ENCODE data around the gene BAD. TPM values are rescaled to one million over a fixed set of nuclear protein-coding genes. Genes with fewer than 3 reads are reported as not detected.
A peak's percentile ranks its signal among the peaks of the same experiment; 100 is the strongest.

The BAD gene
- total RNA-seq, 1 experiment from 2014 or later, result 67.4 TPM

- DNase-seq (ENCODE audit: unreplicated experiment), result peak; percentile 52
- H3K36me3 Mint-ChIP-seq (ENCODE audit: insufficient read depth, unreplicated experiment), result peaks cover 56% of the 10 kb centered on the region
Measured at GRCh38 chr11:64241491-64242374, 42.7 kb downstream of the BAD start.

GRCh38 chr11:64241241-64241490 is 43.3 kb downstream of the BAD start:
- H3K27me3 Mint-ChIP-seq (ENCODE audit: insufficient read depth, unreplicated experiment), result no peaks in the 10 kb centered on the region
- BruUV-seq (replicated peaks), result no TSS peak
- POLR2A ChIA-PET, result interaction anchor here (0.6 to 10.8 kb wide), 18 partner anchors 10 to 1620 kb away, joined by 3 to 122 read pairs (median 4); partner anchors contain the start of genes B3GAT3, BAD, CATSPERZ and DNAJC4
- no peaks in the 10 kb centered on the region for H3K9me3 Mint-ChIP-seq (ENCODE audit: unreplicated experiment)
- peaks cover 19% of the 10 kb centered on the region for H3K4me1 Mint-ChIP-seq (ENCODE audit: insufficient read depth, unreplicated experiment)
- H3K4me3 Mint-ChIP-seq (ENCODE audit: unreplicated experiment), result peak overlapping the region; percentile 93
- peak overlapping the region; percentile 98 for H3K27ac Mint-ChIP-seq (ENCODE audit: low read depth, unreplicated experiment)
- CTCF ChIA-PET, result interaction anchor here (0.7 to 1.3 kb wide), 5 partner anchors 10 to 395 kb away, joined by 3 to 5 read pairs (median 4); partner anchors contain the start of gene PLCB3
- peak; percentile 98 for DNase-seq (ENCODE audit: unreplicated experiment)
- intact Hi-C loops (cut with micrococcal nuclease), result no loop called here
- TF ChIP-seq CTCF (IDR thresholded peaks at IDR 0.05; ENCODE audit: unreplicated experiment), result no peak
- peaks cover 56% of the 10 kb centered on the region for H3K36me3 Mint-ChIP-seq (ENCODE audit: insufficient read depth, unreplicated experiment)

More at GRCh38 chr11:64241491-64242374, 42.7 kb downstream of the BAD start:
- ChIA-PET CTCF (interaction anchor here (0.7 to 1.5 kb wide), 7 partner anchors 9 to 395 kb away, joined by 3 to 8 read pairs (median 4); partner anchors contain the start of gene PLCB3), POLR2A (interaction anchor here (0.6 to 10.8 kb wide), 21 partner anchors 9 to 1620 kb away, joined by 3 to 122 read pairs (median 4); partner anchors contain the start of genes B3GAT3, BAD, CATSPERZ and DNAJC4)
- H3K4me3 Mint-ChIP-seq (ENCODE audit: unreplicated experiment), result peak overlapping the region; percentile 93
- no TSS peak for BruUV-seq (replicated peaks)
- peak overlapping the region; percentile 98 for H3K27ac Mint-ChIP-seq (ENCODE audit: low read depth, unreplicated experiment)
- no peak for TF ChIP-seq CTCF (IDR thresholded peaks at IDR 0.05; ENCODE audit: unreplicated experiment)
- H3K9me3 Mint-ChIP-seq (ENCODE audit: unreplicated experiment), result no peaks in the 10 kb centered on the region
- H3K27me3 Mint-ChIP-seq (ENCODE audit: insufficient read depth, unreplicated experiment), result no peaks in the 10 kb centered on the region
- H3K4me1 Mint-ChIP-seq (ENCODE audit: insufficient read depth, unreplicated experiment), result peaks cover 19% of the 10 kb centered on the region
- intact Hi-C loops (cut with micrococcal nuclease), result no loop called here

- Mint-ChIP-seq H3K4me3 (ENCODE audit: unreplicated experiment) (peak within 1 kb of the TSS; percentile 93), H3K4me1 (ENCODE audit: insufficient read depth, unreplicated experiment) (peaks cover 19% of the 10 kb centered on the region), H3K27me3 (ENCODE audit: insufficient read depth, unreplicated experiment) (no peaks in the 10 kb centered on the region), H3K27ac (ENCODE audit: low read depth, unreplicated experiment) (peak within 1 kb of the TSS; percentile 98), H3K36me3 (ENCODE audit: insufficient read depth, unreplicated experiment) (peaks cover 56% of the 10 kb centered on the region), H3K9me3 (ENCODE audit: unreplicated experiment) (no peaks in the 10 kb centered on the region)
- TSS peak; percentile 74 for BruUV-seq (replicated peaks)
- peak; percentile 96 for DNase-seq (ENCODE audit: unreplicated experiment)
- ChIA-PET POLR2A (interaction anchor here (0.6 to 10.8 kb wide), 21 partner anchors 11 to 1619 kb away, joined by 3 to 122 read pairs (median 4); partner anchors contain the start of genes B3GAT3, BAD, CATSPERZ and DNAJC4), CTCF (interaction anchor here (0.7 to 1.3 kb wide), 6 partner anchors 10 to 394 kb away, joined by 3 to 5 read pairs (median 4); partner anchors contain the start of gene PLCB3)
- TF ChIP-seq CTCF (IDR thresholded peaks at IDR 0.05; ENCODE audit: unreplicated experiment), result no peak
- intact Hi-C loops (cut with micrococcal nuclease), result no loop called here
Measured at GRCh38 chr11:64240435-64241240, 43.8 kb downstream of the BAD start, which contains the start of gene FKBP2. FKBP2 (plus strand) TSS chr11:64241095; CDS start chr11:64242388, 1,293 bp downstream.
